ENCODE data around the gene VGLL2. TPM values are rescaled to one million over a fixed set of nuclear protein-coding genes. Genes with fewer than 3 reads are reported as not detected.
A peak's percentile ranks its signal among the peaks of the same experiment; 100 is the strongest.

VGLL2 gene
- total RNA-seq, 6 experiments from 2014 or later = not detected

DNA sequence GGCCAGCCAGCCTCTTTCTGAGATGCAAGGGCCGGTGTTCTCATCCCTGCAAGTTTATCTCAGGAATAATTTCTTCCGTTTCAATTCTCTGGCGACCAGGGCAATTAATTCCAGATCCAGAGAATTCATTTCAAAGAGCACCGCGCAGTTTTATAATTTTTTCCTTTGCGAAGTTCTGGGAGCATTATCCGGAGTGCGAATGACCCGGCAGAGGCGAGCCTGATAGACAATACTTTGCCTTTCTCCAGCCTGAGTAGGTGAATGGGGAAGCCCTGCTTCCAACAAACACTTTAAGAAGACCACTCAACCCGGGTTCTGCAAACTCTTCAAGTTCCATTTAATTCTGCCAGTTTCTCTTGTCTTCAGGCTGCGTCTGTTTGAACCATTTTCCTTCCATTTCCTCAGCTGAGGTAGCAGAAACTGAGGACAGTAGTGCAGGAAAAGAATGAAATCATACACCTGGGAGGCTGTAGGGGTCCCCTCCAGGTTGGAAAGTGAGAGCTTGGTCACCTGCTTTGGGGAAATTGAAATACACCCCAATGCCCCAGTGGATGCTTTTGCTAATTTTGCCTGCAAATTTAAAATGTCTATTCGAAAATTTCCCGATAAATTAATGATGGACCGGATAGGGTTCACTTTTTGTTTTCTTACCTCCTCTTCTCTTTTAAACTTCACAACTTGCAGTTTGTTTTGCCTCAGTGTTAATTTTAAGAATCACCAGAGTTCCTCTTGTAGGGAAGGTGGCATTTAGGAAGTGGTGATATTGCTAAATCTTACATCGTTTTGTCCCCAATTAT is 1.1 kb downstream of the VGLL2 start:
- Mint-ChIP-seq H3K36me3 (ENCODE audit: low read depth) (no peaks in the 10 kb centered on the region), H3K4me1 (ENCODE audit: low read depth) (peaks cover 9% of the 10 kb centered on the region), H3K27ac (no peak overlapping the region), H3K9me3 (no peaks in the 10 kb centered on the region), H3K4me3 (peak overlapping the region; percentile 87; the same call in 1 of the 2 replicates), H3K27me3 (ENCODE audit: insufficient read depth) (peaks cover 65% of the 10 kb centered on the region)
- no peak for TF ChIP-seq CTCF (IDR thresholded peaks at IDR 0.05)
- no peak for DNase-seq

GRCh38 chr6:117267054-117267347 is 1.6 kb downstream of the VGLL2 start:
- peaks cover 60% of the 10 kb centered on the region for H3K27me3 Mint-ChIP-seq (ENCODE audit: insufficient read depth)

GRCh38 chr6:117267766-117268534 is 2.6 kb downstream of the VGLL2 start:
- H3K36me3 Mint-ChIP-seq (ENCODE audit: low read depth) = no peaks in the 10 kb centered on the region
- H3K27me3 Mint-ChIP-seq (ENCODE audit: insufficient read depth) = peaks cover 60% of the 10 kb centered on the region
- peaks cover 9% of the 10 kb centered on the region for H3K4me1 Mint-ChIP-seq (ENCODE audit: low read depth)
- H3K4me3 Mint-ChIP-seq = no peak overlapping the region
- 0 out of 2 replicates have a peak, but pooled peaks have one; percentile 17 for TF ChIP-seq CTCF (IDR thresholded peaks at IDR 0.05)
- no peak overlapping the region for H3K27ac Mint-ChIP-seq
- no peaks in the 10 kb centered on the region for H3K9me3 Mint-ChIP-seq
- no peak for DNase-seq

More at GRCh38 chr6:117267054-117267347, 1.6 kb downstream of the VGLL2 start:
- no peak overlapping the region for H3K27ac Mint-ChIP-seq
- DNase-seq = no peak
- TF ChIP-seq CTCF (IDR thresholded peaks at IDR 0.05) = no peak
- no peaks in the 10 kb centered on the region for H3K36me3 Mint-ChIP-seq (ENCODE audit: low read depth)
- no peaks in the 10 kb centered on the region for H3K9me3 Mint-ChIP-seq
- no peak overlapping the region for H3K4me3 Mint-ChIP-seq
- H3K4me1 Mint-ChIP-seq (ENCODE audit: low read depth) = peaks cover 9% of the 10 kb centered on the region

DNA sequence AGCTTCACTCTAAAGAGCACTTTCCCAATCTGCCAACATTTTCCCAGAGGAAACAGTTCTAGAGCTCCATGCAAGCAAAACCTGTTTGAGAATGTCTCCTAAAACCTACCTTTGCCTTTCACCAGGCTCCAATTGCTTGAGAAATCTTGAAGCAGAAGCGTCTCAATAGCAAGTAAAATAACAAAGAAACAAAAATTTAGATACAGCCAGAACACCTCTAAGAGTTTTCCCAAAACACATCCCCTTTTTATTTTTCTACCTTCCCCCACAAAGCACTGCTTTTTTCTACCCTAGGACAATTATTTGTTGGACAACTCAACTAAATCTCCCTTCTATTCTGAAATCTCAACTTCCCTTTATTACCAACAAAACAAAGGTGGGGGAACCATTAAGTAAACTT is 3.6 kb downstream of the VGLL2 start:
- H3K9me3 Mint-ChIP-seq = no peaks in the 10 kb centered on the region

DNA sequence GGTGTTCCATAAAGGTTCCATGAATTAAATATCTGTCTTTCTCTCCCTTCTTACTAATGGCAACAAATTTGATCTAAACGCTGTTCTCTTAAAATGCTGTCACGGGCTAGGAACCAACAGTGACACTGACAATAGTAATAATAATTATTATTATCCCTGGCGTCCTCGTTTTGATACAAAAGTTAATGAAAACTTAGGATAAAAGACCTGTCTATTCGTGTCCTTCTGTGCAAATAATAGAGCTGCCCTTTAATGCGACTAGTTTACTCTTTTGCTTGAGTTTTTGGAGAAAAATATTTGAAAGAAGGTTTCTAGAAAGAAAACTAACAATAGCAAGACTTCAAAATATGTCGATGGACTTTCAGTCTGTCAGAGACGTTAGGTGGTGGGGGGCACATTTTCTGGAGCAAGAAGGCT is 4.3 kb downstream of the VGLL2 start:
- H3K27me3 Mint-ChIP-seq (ENCODE audit: insufficient read depth) = peaks cover 49% of the 10 kb centered on the region

More for the DNA sequence above, 3.6 kb downstream of the VGLL2 start:
- Mint-ChIP-seq H3K36me3 (ENCODE audit: low read depth) (no peaks in the 10 kb centered on the region), H3K27me3 (ENCODE audit: insufficient read depth) (peaks cover 54% of the 10 kb centered on the region), H3K4me3 (no peak overlapping the region), H3K4me1 (ENCODE audit: low read depth) (peaks cover 9% of the 10 kb centered on the region), H3K27ac (no peak overlapping the region)
- DNase-seq = no peak
- no peak for TF ChIP-seq CTCF (IDR thresholded peaks at IDR 0.05)

More for the DNA sequence above, 4.3 kb downstream of the VGLL2 start:
- Mint-ChIP-seq H3K36me3 (ENCODE audit: low read depth) (no peaks in the 10 kb centered on the region), H3K27ac (no peak overlapping the region), H3K9me3 (no peaks in the 10 kb centered on the region), H3K4me3 (no peak overlapping the region), H3K4me1 (ENCODE audit: low read depth) (peaks cover 6% of the 10 kb centered on the region)
- DNase-seq = no peak
- TF ChIP-seq CTCF (IDR thresholded peaks at IDR 0.05) = no peak

Data from HFFc6 (cell line).